Measurements from ENCODE around the gene NFIA.

The NFIA gene

DNA sequence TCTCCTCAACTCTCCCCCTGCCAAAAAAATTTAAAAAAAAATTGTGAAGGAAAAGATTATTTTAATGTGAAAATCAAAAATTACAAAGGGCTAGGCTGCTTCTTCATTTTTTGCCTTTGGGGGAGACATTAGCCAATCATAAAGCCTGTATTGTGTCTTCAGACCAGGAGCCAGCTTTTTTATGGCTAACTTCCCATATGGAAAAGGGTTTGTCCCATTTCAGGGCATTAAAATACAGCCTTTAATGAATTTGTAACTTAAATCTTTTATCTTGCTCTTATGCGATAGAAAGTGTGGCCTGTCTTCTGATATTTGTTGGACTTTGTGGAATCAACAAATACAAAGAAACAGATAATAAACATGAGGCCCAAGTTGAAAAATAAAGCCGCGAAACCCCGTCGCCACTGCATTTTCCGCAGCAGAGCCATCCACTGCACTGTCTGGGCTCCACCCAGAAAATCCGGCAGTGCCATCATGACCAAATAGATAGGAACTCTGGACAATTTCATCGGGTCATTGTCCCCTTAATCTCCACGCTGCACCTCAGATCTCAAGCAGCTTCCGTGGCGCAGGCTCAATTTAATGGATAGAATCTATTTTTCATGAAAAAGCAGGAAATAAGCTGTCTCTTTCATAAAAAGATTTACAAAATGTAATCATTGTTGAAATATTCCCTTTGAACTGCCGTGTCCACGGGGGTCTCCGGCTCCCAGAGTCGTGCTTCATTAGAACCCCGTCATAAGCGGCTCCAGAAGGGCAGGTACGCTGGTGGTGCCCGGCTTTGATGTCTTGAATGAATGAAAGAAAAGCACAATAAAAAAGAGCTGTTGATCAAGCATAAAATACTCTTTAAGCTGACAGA, 365.0 kb downstream of the NFIA start:
- Histone ChIP-seq H3K27me3 (no peaks in the 10 kb centered on the region), H3K4me3 (ENCODE audit: low read depth, low read length) (no peak overlapping the region), H3K36me3 (no peaks in the 10 kb centered on the region), H3K9me3 (no peaks in the 10 kb centered on the region), H3K4me1 (peaks cover under 1% of the 10 kb centered on the region; the same call in 1 of the 2 replicates)
- TF ChIP-seq, protein P1, sequence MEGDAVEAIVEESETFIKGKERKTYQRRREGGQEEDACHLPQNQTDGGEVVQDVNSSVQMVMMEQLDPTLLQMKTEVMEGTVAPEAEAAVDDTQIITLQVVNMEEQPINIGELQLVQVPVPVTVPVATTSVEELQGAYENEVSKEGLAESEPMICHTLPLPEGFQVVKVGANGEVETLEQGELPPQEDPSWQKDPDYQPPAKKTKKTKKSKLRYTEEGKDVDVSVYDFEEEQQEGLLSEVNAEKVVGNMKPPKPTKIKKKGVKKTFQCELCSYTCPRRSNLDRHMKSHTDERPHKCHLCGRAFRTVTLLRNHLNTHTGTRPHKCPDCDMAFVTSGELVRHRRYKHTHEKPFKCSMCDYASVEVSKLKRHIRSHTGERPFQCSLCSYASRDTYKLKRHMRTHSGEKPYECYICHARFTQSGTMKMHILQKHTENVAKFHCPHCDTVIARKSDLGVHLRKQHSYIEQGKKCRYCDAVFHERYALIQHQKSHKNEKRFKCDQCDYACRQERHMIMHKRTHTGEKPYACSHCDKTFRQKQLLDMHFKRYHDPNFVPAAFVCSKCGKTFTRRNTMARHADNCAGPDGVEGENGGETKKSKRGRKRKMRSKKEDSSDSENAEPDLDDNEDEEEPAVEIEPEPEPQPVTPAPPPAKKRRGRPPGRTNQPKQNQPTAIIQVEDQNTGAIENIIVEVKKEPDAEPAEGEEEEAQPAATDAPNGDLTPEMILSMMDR (IDR thresholded peaks at IDR 0.05; ENCODE audit: low read depth, low read length) = no peak
- no peak for DNase-seq

GRCh38 chr1:61447968-61448430, 365.6 kb downstream of the NFIA start:
- no peak for DNase-seq
- Histone ChIP-seq H3K4me3 (ENCODE audit: low read depth, low read length) (no peak overlapping the region), H3K36me3 (no peaks in the 10 kb centered on the region), H3K27me3 (no peaks in the 10 kb centered on the region), H3K9me3 (no peaks in the 10 kb centered on the region), H3K4me1 (peaks cover 7% of the 10 kb centered on the region)
- TF ChIP-seq, protein P1 (IDR thresholded peaks at IDR 0.05; ENCODE audit: low read depth, low read length) = no peak

- Histone ChIP-seq H3K9me3 (no peaks in the 10 kb centered on the region), H3K36me3 (no peaks in the 10 kb centered on the region), H3K27me3 (no peaks in the 10 kb centered on the region), H3K4me3 (ENCODE audit: low read depth, low read length) (no peak overlapping the region), H3K4me1 (peaks cover 10% of the 10 kb centered on the region)
- DNase-seq = no peak
- TF ChIP-seq, protein P1 (IDR thresholded peaks at IDR 0.05; ENCODE audit: low read depth, low read length) = no peak
These were observed 366.6 kb downstream of the NFIA start for GRCh38 chr1:61448914-61449313.

- no peak for DNase-seq
- H3K9me3 ChIP-seq = no peaks in the 10 kb centered on the region
- peaks cover 10% of the 10 kb centered on the region for H3K4me1 ChIP-seq
These were observed 367.0 kb downstream of the NFIA start for GRCh38 chr1:61449410-61449809.

DNA sequence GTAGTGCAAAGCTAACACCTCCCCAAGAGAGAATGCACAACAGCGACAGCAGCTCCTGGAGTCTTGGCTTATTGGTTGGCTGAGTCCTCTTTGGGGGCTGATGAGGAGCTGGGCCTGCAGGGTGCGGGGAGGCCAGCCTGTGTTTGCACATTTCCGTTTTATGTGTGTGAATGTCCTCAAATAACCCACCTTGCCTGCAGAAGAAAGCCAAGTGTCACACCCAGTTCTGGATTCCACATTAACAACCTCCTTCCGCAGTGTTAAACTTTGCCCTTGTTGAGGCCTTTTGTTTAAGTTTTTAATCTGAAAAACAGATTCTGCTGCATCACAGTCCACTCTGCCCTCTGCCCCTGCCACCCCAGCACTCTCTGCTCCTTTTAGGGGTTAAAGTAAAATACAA, 368.1 kb downstream of the NFIA start:
- DNase-seq = no peak
- TF ChIP-seq, protein P1 (IDR thresholded peaks at IDR 0.05; ENCODE audit: low read depth, low read length) = no peak
- no peaks in the 10 kb centered on the region for H3K9me3 ChIP-seq
- H3K4me1 ChIP-seq = peaks cover 10% of the 10 kb centered on the region
- no peaks in the 10 kb centered on the region for H3K36me3 ChIP-seq
- H3K4me3 ChIP-seq (ENCODE audit: low read depth, low read length) = no peak overlapping the region
- H3K27me3 ChIP-seq = no peaks in the 10 kb centered on the region

More at GRCh38 chr1:61449410-61449809, 367.0 kb downstream of the NFIA start:
- Histone ChIP-seq H3K36me3 (no peaks in the 10 kb centered on the region), H3K4me3 (ENCODE audit: low read depth, low read length) (no peak overlapping the region), H3K27me3 (no peaks in the 10 kb centered on the region)
- TF ChIP-seq, protein P1 (IDR thresholded peaks at IDR 0.05; ENCODE audit: low read depth, low read length) = no peak
